Activated naive CD8-positive, alpha-beta T cell treated with anti-CD3 and anti-CD28 coated beads, Interleukin-2, amount 50 U/mL, for 24 hours (primary cell): ENCODE results near the gene NOBOX.
"Not testable (repeated sequence)": the region's sequence is repeated elsewhere in the genome, so short reads cannot be mapped to it uniquely, and the experiment has no call there.

ENCODE experiments used
- ATAC-seq: fragments of 150-1000 bp; cut with Tn5 transposase; one replicate; pipeline ENCODE4 v1.10.0; 2021
- DNase-seq: peaks from one replicate; pipeline ENCODE4 v3.0.0; 2021
- H3K27ac Mint-ChIP-seq: one replicate; pipeline ENCODE4 v1.8.0; 2021; ENCODE audit warnings: mild to moderate bottlenecking, mixed read lengths
- H3K27me3 Mint-ChIP-seq: one replicate; pipeline ENCODE4 v1.8.0; 2021; ENCODE audit warnings: mixed read lengths
- H3K36me3 Mint-ChIP-seq: one replicate; pipeline ENCODE4 v1.8.0; 2021; ENCODE audit warnings: low read depth, mixed read lengths
- H3K4me1 Mint-ChIP-seq: one replicate; pipeline ENCODE4 v1.8.0; 2021; ENCODE audit warnings: mixed read lengths
- H3K4me3 Mint-ChIP-seq: one replicate; pipeline ENCODE4 v1.8.0; 2021; ENCODE audit warnings: mild to moderate bottlenecking, moderate library complexity, mixed read lengths
- H3K9me3 Mint-ChIP-seq: one replicate; pipeline ENCODE4 v1.8.0; 2021; ENCODE audit warnings: mixed read lengths

NOBOX gene

DNA sequence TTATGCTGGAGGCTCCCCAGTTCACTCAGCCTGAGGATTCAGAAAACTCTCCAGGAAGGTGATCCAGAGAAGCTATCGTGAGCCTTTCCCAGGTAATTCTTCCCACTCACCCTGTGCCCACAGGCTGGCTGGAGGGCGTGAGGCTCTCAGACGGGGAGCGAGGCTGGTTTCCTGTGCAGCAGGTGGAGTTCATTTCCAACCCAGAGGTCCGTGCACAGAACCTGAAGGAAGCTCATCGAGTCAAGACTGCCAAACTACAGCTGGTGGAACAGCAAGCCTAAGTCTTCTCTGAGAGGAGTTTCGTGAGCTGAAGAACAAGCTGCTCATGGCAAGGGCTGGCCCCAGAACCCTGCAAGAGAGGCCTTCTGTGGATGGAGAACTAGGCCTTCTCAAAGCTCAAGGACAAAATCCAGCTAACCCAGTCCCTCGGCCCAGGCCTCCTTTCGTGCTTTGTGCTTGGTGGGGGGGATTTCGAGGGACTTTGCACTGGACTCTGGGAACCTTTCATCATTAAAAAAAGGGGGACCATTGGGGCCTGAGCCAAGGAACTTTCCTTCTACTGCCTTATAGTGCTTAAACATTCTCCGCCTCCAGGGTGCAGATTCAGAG is 23.6 kb downstream of the NOBOX start:
- Mint-ChIP-seq H3K27me3 (no peaks in the 10 kb centered on the region), H3K4me3 (no peak overlapping the region), H3K27ac (no peak overlapping the region), H3K9me3 (no peaks in the 10 kb centered on the region), H3K4me1 (peaks cover 11% of the 10 kb centered on the region), H3K36me3 (peaks cover 11% of the 10 kb centered on the region)
- no peak for ATAC-seq
- no peak for DNase-seq

DNA sequence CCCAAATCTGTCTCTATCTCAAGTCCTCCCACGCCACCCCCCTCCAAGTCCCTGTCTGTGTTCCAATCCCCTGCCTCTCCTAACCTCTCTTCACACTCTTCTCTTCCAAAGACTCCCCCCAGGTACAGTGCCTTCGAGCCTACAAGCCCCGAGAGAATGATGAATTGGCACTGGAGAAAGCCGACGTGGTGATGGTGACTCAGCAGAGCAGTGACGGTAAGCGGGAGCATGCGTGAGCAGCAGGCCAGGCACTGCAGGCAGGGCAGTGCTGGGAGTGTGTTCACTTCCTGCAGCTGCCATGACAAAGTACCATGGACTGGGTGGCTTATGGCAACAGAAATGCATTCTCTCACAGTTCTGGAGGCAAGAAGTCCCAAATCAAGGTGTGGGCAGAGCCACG is 24.8 kb downstream of the NOBOX start:
- H3K4me3 Mint-ChIP-seq, result no peak overlapping the region
- ATAC-seq (no peak), DNase-seq (no peak)
- peaks cover 11% of the 10 kb centered on the region for H3K36me3 Mint-ChIP-seq
- H3K9me3 Mint-ChIP-seq, result no peaks in the 10 kb centered on the region
- H3K27me3 Mint-ChIP-seq, result no peaks in the 10 kb centered on the region
- no peaks in the 10 kb centered on the region for H3K4me1 Mint-ChIP-seq
- H3K27ac Mint-ChIP-seq, result no peak overlapping the region

DNA sequence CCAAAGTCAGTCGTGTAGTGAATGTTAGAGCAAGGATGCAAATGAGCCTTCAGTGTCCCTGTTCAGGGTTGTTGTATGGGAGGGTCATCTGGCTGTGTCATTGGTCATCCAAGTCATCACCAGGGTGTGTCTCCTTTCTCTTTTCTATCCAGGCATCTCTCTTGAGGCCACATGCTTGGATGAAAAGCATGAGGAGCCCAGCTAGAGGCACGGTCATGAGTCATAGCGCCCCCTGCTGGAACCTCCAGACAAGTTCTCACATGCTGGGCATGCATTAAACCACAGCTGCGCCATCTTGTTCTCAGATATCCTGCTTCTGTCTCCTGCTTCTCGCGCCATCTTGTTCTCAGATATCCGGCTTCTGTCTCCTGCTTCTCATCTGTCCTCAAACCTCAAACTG is 34.3 kb downstream of the NOBOX start:
- not testable (repeated sequence) for H3K27me3 Mint-ChIP-seq, H3K27ac Mint-ChIP-seq, ATAC-seq, H3K4me1 Mint-ChIP-seq, H3K9me3 Mint-ChIP-seq, H3K4me3 Mint-ChIP-seq, DNase-seq, H3K36me3 Mint-ChIP-seq

- not testable (repeated sequence) for H3K4me3 Mint-ChIP-seq, H3K36me3 Mint-ChIP-seq, ATAC-seq, H3K27me3 Mint-ChIP-seq, H3K9me3 Mint-ChIP-seq, H3K4me1 Mint-ChIP-seq, H3K27ac Mint-ChIP-seq, DNase-seq
Observed at GRCh38 chr7:144367250-144367649, 36.2 kb downstream of the NOBOX start.

DNA sequence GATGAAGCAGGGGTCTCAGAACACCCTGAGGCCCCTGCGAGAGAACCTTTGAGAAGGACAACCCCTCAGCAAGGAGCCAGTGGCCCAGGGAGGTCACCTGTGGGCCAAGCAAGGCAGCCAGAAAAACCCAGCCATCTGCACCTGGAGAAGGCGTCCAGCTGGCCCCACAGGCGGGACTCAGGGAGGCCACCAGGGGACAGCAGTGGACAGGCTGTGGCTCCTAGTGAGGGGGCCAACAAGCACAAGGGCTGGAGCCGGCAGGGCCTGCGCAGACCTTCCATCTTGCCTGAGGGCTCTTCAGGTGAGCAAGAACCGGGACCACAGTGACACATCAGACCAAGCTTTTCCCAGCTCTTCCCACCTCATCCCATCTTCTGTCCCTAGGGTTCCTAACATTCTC is 38.0 kb downstream of the NOBOX start:
- not testable (repeated sequence) for H3K36me3 Mint-ChIP-seq, ATAC-seq, H3K27me3 Mint-ChIP-seq

DNA sequence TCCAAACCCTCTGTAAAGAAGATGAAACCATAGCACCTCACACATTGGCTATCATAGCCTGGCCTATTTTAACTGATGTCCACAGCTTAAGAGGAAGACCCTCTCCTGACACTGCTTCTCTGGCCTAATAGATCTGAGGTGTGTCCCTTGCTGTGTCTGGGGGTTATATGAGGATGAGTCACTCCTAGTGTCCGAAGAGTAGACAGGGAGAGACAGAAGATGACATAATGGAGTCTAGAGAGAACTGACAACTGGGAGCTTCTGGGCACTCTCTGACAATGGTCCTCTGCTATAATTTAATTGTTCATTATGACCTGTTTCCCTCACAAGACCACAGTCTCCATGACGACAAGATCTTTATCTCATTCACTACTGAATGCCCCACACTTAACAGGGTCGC is 41.4 kb downstream of the NOBOX start:
- ATAC-seq, H3K4me1 Mint-ChIP-seq, H3K36me3 Mint-ChIP-seq: not testable (repeated sequence)

More for the DNA sequence above, 38.0 kb downstream of the NOBOX start:
- not testable (repeated sequence) for H3K4me3 Mint-ChIP-seq, DNase-seq, H3K4me1 Mint-ChIP-seq, H3K9me3 Mint-ChIP-seq, H3K27ac Mint-ChIP-seq

GRCh38 chr7:144356860-144357259 is 46.6 kb downstream of the NOBOX start:
- H3K4me3 Mint-ChIP-seq, DNase-seq, H3K27me3 Mint-ChIP-seq, H3K9me3 Mint-ChIP-seq, H3K4me1 Mint-ChIP-seq, ATAC-seq, H3K36me3 Mint-ChIP-seq, H3K27ac Mint-ChIP-seq: not testable (repeated sequence)

More for the DNA sequence above, 41.4 kb downstream of the NOBOX start:
- not testable (repeated sequence) for H3K4me3 Mint-ChIP-seq, H3K9me3 Mint-ChIP-seq, H3K27ac Mint-ChIP-seq, H3K27me3 Mint-ChIP-seq, DNase-seq

DNA sequence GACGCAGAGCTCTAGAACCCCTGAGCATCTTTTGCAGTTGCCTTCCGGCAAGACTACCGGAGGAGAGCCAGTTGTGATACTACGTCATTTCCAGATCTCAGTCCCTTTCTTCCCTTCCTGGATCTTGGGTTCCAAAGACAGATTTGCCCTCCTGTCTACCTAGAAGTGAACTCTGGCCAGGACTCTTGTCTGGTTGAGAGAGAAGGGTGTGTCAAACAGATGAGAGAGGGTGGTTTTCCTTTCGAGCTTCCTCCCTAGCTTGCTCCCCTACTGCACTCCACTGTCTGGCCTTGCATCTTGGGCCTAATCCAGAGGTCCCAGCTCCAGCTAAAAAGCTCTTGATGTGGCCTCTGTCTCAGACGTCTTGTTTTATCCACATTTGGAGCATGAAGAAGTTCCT is 47.3 kb downstream of the NOBOX start:
- H3K4me3 Mint-ChIP-seq, ATAC-seq: not testable (repeated sequence)

DNA sequence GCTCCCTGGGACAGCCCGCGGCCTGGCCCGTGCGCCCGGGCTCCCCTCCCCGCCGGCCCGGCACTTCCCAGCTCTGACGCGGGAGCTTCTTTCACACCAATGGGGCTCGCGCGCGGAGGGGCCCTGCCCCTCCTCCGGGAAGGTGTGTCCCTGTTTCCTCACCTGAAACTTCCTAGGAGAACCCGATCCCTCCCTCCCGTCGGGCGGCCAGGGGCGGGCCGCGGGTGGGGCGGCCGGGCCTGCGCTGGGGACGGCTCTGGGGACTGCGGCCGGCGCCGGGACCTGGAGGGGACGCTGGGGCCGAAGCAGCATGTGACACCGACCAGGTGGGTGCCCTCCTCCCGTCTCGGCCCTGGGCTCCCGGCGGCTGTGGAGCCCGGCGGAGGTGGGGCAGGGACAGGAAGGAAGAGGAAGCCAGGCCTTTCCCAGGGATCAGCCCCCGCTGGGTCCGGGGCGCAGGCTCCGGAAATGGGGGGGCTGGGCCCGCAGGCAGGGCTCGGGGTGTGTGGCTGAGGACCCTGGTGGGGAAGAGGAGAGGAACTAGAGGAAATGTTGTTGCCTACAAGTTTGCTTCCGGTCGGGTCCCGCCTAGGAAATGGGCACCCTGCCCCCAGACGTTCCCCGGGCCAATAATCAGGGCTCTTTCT is 48.2 kb downstream of the NOBOX start, which contains the start of gene ARHGEF5:
ARHGEF5 (plus strand) TSS at position 227 of the 647 bp plus-strand sequence. CDS start 7,268 bp downstream, outside the sequence.
- not testable (repeated sequence) for DNase-seq, H3K9me3 Mint-ChIP-seq, H3K27me3 Mint-ChIP-seq, H3K4me1 Mint-ChIP-seq, H3K36me3 Mint-ChIP-seq
- Mint-ChIP-seq H3K4me3 (peak within 1 kb of the TSS; percentile 80), H3K27ac (peak within 1 kb of the TSS; percentile 64)
- peak; percentile 80 for ATAC-seq

More for the DNA sequence above, 47.3 kb downstream of the NOBOX start:
- H3K27ac Mint-ChIP-seq, H3K9me3 Mint-ChIP-seq, DNase-seq, H3K27me3 Mint-ChIP-seq, H3K4me1 Mint-ChIP-seq, H3K36me3 Mint-ChIP-seq: not testable (repeated sequence)

DNA sequence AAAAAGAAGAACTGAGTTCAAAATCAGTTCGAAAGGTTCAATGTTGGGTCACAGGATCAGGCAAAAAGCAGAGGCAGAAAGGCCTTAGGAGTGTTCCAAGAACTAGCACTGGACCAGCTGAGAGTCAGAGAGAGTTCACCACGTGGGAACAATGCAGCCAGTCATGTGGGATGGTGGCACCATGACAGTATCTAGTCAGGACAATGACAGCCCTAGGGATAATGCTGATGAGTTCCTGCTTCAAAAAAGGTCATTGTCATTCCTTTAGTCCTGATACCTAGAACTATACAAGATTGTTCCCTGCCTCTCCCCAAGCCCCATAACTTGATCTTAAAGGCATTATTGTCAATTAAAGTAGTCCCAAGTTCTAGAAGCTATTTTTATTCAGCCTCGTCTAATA is 51.8 kb downstream of the NOBOX start:
- H3K27me3 Mint-ChIP-seq, ATAC-seq, H3K36me3 Mint-ChIP-seq, H3K27ac Mint-ChIP-seq, H3K9me3 Mint-ChIP-seq, H3K4me3 Mint-ChIP-seq, H3K4me1 Mint-ChIP-seq, DNase-seq: not testable (repeated sequence)

GRCh38 chr7:144348625-144349024 is 54.9 kb downstream of the NOBOX start:
- H3K4me3 Mint-ChIP-seq, H3K27ac Mint-ChIP-seq, H3K4me1 Mint-ChIP-seq, H3K9me3 Mint-ChIP-seq, DNase-seq, H3K27me3 Mint-ChIP-seq, H3K36me3 Mint-ChIP-seq: not testable (repeated sequence)
- peak; percentile 21 for ATAC-seq
